HG03432 (cell line): ENCODE results near the gene MMP24OS.
A peak's percentile ranks its signal among the peaks of the same experiment; 100 is the strongest.

ENCODE experiments used
- ATAC-seq: cut with Tn5 transposase; IDR thresholded peaks from one replicate; pipeline ENCODE4 v1.9.1; 2021; ENCODE audit warnings: mild to moderate bottlenecking, moderate library complexity; ENCODE audit not compliant: unreplicated experiment

MMP24OS gene

GRCh38 chr20:35291654-35292503, 14.0 kb upstream of the MMP24OS start, which contains the start of gene FAM83C:
TSS of gene FAM83C (minus strand) at chr20:35292425. CDS start at chr20:35292304, 121 bp downstream.
- no peak for ATAC-seq

DNA sequence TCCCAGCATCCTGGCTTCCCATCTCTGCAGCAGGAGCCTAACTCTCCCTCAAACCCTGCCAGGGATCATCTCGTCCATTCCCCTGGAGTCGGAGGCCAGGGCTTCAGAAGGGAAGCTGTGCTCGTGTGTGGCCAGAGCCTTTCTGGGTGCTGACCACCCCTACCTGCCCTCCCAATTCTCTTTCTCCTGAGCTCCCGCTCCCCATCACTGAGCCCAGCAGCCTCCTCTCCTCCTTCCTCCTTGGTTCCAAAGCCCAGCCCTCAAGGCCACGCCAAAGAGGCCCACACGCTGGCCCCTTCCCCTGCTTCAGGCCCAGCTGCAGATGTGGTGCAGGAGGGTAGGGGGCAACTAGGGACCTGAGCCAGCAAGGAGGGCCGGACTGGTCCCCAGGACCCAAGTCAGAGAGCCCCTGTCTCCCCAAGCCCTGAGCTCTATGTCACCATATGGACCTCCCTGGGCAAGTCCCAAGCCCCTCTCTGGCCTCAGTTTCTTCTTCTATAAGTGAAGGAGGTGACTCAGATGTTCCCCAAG, 13.0 kb upstream of the MMP24OS start:
- ATAC-seq = no peak

GRCh38 chr20:35290186-35290886, 12.4 kb upstream of the MMP24OS start:
- no peak for ATAC-seq

GRCh38 chr20:35288325-35289060, 10.6 kb upstream of the MMP24OS start:
- no peak for ATAC-seq

GRCh38 chr20:35287509-35288324, 9.8 kb upstream of the MMP24OS start:
- ATAC-seq = no peak

GRCh38 chr20:35286899-35287508, 9.1 kb upstream of the MMP24OS start:
- ATAC-seq = no peak

- ATAC-seq = no peak
Measured at GRCh38 chr20:35286077-35286898, 8.4 kb upstream of the MMP24OS start.

DNA sequence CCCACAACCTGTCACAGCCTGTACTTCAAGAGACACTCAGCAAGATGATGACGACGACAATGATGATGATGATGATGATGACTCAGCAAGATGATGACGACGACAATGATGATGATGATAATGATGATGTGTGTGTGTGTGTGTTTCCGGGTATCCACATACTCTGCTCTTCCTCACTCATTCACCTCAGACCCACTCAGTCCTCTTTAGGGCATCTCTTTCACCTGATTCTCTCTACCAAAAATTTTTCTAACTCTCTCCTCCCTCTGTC, 7.8 kb upstream of the MMP24OS start:
- ATAC-seq = no peak

- ATAC-seq = no peak
Measured at GRCh38 chr20:35284992-35285805, 7.3 kb upstream of the MMP24OS start.

DNA sequence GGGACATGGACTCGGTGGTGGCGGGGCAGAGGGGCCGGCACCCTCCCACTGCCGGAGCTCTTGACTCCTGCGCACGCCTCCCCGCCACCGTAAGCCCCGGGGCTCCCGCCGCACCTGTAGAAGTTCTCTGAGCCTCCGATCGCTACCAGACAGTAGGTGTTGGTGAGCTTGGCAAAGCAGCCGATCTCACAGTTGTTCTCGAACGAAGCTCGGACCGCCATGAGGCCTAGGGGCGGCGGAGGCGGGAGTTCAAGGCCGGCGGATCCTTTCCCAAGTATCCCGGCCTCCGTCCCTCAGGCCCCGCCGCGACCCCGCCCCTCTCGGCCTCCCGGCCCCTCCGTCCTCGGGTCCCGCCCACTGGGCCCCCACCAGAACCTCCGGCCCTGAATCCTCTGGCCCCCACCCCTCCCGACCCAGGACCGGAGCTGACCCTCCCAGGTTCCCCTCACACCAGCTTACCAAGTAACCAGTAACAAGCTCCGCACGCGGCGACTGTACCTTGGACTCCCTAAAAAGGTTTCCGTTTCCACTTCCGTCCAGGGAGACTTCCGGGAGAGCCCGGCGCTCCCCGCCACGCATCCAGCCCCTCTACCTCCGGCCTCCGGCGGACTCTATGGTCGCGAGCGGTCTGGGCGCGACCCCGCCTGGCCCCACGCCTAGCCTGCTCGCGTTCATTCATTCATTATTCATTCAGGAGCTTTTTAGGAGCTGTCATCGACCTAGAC, 6.5 kb upstream of the MMP24OS start, which contains the start of gene EIF6:
TSS of gene EIF6 (minus strand) at position 506 of the 725 bp plus-strand sequence. CDS start at position 221, 285 bp downstream.
- peak; percentile 83 for ATAC-seq

DNA sequence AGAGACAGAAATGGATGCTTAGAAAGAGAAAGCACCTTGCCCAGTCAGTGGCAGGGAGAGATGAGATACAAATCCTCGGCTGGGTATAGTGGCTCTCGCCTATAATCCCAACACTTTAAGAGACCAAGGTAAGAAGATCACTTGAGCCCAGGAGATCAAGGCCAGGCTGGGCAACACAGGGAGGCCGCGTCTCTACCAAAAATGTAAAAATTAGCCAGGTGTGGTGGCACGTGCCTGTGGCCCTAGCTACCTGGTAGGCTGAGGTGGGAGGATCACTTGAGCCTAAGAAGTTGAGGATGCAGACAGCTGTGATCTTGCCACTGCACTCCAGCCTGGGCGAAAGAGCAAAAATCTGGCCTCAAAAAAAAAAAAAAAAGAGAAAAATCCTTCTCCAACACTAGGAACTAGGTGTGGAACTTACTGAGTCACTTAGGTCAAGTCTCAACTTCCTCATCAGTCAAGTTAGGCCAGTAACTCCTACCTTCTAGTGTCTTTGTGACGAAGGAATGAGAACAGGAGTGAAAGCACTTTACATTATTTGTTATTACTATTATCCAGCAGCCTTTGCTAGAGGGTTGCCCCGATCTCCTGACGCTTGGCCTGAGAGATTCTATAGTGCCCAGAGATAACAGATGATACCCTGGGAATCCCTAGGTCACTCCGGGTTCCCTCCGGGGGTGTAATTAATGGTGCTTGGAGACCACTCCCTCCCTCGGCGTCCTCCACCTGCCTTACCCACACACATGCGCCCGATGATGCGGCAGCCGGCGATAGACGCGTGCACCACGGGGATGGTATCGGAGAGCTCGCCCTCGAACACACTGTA, 5.7 kb upstream of the MMP24OS start:
- ATAC-seq = no peak

DNA sequence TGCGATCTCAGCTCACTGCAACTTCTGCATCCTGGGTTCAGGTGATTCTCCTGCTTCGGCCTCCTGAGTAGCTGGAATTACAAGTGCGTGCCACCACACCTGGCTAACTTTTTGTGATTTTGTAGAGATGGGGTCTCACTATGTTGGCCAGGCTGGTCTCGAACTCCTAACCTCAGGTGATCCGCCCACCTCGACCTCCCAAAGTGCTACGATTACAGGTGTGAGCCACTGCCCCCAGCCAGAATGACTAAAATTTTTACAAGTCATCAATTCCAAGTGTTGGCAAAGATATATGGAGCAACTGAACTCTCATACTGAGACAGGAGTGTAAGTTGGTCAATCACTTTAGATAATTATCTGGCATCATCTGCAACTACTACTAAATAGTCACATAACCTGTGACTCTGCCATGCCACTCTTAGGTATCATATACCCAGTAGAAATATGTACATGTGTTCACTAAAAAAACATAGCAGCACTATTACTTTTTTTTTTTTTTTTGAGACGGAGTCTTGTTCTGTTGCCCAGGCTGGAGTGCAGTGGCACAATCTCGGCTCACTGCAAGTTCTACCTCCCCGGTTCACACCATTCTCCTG, 3.7 kb upstream of the MMP24OS start:
- no peak for ATAC-seq

DNA sequence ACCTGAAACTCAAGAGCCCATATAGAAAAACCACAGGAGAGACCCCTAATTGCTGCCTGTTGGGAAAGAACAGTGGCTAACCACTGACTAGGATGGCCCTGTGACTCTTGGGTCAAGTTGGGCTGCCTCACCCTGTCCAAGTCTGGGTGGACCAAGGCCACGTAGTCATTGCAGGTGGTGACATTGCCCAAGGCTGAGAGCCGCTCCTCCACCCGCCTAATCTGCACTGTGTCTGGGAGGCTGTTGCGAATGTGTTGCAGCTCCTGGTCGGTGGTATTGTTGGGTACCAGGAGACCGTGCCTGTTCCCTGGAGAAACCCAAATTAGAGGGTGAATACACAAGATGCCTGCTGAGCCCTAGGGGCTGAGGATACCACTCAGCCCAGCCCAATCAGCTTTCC, 2.6 kb upstream of the MMP24OS start:
- ATAC-seq = no peak

DNA sequence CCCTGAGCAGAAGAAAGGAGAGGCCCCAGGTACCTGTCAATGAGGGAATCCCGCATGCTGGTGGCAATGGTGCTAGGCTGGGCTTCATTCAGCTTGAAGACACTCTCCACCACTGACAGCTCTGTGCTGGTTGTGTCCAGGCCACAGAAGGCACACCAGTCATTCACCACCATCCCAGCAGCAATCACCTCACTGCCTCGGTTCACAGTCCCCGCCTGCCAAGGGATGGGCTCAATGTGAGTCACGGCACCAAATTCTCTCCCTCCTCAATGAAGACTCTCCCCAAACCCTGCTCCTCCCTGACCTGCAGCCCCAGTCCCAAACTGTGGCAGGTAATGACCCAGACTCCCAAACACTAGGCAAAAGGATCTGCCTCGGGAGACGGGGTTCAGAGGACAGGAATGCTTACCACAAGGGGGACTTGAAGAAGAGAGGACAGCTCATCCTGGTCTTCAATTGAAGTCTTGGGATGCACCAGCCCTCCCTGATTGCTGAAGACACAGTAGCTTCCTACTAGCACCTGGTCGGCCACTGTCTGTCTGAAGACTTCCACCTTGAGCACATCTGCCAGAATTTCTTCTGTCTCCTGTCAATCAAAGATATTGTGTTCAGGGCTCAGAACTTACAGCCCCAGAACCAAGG, 1.7 kb upstream of the MMP24OS start:
- no peak for ATAC-seq

DNA sequence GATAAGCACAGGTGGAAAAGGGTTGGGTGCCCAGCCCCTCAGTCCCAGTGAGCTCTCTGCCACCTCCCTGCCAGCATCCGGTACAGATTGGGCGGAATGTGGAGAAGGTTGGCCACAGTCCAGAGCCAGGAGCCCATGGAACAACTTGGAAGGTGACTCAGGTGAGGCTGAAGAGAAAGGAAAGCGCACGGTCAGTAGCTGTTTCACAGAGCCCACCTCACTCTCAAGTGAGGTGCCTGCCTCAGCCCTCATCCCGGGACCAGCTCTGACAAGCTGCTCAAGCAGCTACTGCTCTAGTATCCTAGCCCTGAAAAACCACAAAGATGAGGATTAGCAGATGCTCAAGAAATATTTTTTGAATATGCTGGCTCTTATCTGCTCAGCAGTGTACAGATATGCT, 1.1 kb upstream of the MMP24OS start:
- no peak for ATAC-seq

GRCh38 chr20:35277127-35277526, 795 bp downstream of the MMP24OS start:
- ATAC-seq = no peak
